ENCODE measurements around the gene ZNF784.
A peak's percentile ranks its signal among the peaks of the same experiment; 100 is the strongest.

Gene ZNF784

DNA sequence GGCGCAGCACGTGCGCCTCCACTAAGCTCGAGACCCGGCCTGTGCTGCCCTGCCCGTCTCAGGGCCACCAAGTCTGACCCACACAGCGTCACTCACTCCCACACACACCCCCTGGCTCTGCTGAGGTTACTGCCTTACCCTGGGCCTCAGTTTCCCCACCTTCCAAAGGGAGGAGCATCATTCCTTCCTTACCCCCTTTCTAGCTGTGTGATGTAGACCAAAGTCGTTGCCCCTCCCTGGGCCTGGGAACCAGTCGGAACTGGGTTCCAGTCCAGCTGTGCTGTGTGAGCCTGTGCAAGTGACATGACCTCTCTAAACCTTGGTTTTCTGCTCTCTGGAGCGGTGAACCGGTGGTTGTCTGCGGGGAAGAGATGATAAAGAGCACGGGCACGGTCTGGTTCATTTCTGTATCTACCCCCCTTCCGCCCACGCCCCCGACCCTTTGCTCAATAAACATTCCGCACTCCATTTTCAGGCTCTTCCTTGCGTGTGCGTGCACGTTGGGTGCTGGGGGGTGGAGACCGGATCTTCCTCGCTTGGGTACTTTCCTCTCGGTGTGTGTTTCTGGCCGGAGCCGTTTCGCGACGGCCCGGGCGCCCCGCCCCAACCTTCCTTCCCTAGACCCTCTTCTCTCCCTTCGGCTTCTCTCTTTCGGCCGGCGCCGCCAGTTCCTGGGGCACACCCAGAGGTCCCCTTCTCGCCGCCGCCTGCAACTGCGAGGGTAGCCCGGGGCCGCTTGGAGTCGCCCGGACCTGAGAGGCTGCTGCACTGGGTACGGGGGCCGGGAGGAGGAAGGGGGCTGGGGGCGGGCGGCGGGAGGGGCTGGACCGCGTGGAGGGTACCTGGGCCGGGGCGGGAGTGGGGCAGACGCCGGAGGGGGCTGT, 18.9 kb upstream of the ZNF784 start, which contains the start of gene ZNF581:
ZNF581 (plus strand) TSS at position 647 of the 884 bp plus-strand sequence. CDS start 923 bp downstream, outside the sequence.
- DNase-seq (ENCODE audit: low spot score) = peak; percentile 93

DNA sequence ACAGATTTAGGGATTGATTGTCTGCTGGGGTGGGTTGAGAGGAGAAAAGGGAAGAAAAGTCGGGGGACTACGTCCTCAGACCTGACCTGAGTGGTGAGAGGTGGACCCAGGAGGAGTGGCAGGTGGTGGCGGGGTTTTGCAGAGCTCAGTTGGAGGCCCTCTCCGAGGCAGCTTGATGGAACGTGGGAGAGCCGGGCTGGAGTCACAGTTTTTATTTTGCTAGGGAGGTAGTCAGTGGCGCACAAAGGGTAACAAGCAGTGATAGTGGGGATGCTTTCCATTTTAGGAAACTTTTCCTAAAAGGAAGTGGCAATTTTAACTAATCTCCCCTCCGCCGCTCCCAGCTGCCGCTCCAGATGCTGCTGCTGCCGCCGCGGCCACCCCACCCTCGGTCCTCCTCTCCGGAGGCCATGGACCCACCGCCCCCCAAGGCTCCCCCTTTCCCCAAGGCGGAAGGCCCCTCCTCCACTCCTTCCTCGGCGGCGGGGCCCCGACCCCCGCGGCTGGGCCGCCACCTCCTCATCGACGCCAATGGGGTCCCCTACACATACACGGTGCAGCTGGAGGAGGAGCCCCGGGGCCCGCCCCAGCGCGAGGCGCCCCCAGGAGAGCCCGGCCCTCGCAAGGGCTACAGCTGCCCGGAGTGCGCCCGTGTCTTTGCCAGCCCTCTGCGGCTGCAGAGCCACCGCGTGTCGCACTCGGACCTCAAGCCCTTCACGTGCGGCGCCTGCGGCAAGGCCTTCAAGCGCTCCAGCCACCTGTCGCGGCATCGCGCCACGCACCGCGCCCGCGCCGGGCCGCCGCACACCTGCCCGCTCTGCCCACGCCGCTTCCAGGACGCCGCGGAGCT, 18.0 kb upstream of the ZNF784 start:
- DNase-seq (ENCODE audit: low spot score) = no peak

DNA sequence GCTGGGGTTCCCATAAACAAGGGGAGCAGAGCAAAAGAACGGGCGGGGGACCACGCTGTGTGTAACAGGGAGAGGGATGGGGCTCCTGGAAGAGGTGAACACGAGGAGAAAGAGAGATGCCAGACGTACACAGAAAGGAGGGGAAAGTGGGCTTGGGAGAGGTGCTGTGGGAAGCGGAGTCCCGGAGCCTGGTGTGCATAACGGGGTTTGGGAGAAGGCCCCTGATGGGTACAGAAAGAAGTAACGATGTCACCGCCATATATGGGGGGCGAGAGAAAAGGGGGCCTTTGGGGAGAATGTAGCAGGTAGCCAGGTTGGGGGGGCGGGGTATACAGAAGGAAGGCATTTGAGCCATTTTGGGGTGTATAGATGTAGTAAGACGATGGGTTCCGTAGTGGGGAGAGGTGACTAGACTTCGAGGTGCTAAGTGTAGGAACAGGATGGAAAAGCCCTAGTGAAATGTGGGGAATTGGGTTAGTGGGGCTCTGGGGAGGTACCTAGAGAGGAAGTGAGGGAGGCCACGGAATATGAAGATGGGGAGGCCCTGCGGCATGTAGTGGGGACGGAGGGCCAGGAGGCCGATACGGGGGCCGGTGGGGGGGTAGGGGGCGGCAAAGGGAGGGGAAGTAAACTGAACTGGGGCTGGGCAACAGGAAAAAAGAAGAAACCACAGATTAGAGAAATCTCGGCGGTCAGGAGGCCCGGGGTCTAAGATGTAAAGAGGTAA, 17.2 kb upstream of the ZNF784 start:
- no peak for DNase-seq (ENCODE audit: low spot score)

DNA sequence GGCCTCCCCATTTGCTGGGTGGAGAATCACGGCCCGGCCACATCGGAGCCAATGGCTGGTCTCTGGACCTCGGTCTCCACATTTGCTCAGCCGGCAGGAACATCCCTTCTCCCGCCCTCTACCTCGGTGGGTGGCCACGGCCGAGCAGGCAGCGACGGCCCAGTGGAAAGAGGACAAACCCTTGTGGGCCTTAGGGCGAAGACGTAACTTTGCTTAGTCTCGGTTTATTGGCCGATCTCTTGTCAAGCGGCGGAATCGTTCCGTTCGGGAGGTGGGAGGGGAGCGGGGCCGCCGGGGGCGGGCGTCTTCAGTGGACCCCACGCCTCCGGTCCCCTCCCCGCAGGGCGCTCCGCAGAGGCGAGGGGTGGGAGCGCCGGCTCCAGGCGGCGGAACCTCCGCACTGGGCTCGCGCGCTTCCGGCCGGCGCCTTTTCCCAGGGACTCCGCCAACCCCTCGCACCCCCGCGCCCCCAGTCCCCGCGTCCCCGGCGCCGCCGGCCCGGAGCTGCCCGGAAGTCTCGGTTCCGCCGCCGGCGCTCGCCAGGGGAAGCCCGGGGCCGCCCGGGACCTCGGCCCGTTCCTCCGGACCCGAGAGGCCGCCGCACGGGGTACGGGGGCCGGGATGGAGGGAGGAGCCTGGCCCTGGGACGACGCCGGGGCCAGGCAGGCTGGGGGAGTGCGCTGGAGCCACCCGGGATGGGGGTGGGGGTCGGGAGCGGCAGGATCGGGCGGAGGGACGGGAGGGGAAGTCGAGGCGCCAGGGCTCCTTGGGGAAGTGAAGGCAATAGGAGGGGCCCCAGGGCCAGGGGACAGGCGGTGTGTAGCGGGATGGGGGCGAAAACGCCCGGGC, 16.4 kb upstream of the ZNF784 start, which contains the start of gene ZNF580:
ZNF580 (plus strand) TSS at position 426 of the 849 bp plus-strand sequence. CDS start 1,507 bp downstream, outside the sequence.
- DNase-seq (ENCODE audit: low spot score) = peak; percentile 88

DNA sequence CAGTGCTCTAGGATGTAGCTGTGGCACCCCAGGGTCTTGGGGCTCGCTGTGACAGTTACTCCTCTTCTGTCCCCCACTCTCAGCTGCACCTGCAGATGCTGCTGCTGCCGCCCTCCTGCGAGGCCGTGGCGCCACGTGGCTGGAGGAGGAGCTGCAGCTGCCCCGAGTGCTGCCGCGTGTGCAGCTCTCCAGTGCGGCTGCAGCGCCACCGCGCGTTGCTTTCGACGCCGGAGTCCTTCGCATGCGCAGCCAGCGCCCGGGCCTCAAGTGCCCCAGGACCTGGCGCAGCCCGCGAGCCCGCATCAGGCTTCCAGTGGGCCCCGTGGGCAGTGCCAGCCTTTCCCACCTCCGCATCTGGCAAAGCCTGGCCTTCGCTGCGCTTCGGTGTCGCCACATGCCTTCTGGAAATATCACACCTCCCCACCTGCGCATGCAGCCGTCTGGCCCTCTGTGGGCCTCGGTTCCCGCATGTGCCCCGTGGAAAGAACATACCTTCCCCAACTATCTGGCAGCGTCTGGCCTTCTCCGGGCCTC, 15.7 kb upstream of the ZNF784 start:
- DNase-seq (ENCODE audit: low spot score) = peak; percentile 78

DNA sequence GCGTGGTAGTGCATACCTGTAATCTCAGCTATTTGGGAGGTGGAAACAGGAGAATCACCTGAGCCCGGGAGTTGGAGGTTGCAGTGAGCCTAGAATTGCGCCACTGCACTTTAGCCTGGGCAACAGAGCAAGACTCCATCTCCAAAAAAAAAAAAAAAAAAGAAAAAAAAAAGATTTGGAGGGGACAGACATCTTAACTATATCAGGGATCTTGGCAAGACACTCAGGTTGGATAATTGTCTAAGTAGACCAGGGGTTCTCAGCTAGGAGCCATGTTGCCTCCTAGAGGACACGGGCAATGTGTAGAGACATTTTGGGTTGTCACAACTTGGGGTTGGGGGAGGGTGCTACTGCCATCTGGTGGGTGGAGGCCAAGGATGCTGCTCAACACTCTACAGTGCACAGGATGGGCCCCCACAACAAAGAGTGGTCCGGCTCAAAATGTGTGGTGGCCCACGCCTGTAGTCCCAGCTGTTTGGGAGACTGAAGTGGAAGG, 14.5 kb upstream of the ZNF784 start:
- DNase-seq (ENCODE audit: low spot score) = no peak

DNA sequence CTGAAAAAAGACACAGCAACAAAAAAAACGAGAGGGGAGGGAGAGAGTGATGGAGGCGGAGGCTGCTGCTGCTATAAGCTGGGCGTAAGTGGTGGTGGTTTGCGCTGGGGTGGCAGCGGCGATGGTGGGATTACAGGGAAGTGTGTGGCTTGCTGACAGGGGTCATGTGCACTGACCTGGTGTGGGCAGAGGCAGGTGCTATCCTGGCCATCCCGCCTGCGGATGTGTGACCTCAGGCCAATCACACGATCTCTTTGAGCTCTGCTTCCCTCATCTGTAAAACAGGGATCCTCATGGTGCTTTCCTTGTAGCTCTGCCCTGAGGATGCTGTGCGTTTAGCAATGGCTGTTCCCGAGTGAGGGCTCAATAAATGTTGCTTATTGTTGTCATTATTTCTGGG, 13.2 kb upstream of the ZNF784 start:
- no peak for DNase-seq (ENCODE audit: low spot score)

DNA sequence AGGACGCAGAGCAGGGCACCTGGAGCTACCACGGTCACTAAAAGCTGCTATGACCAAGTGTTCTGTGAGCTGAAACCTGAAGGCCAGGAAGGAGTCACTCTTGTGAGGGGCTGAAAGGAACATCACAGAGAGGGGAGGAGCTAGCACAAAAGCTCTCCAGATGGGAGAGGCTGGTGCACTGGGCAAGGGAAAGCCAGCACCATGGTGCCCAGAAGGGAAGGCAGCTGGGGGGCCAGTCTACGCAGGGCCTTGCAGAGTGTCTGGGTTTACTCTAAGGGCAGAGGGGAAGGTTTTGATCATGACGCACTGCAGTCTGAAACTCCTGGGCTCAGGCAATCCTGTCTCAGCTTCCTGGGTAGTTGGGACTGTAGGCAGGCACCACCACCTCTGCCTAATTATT, 12.4 kb upstream of the ZNF784 start:
- DNase-seq (ENCODE audit: low spot score) = no peak

DNA sequence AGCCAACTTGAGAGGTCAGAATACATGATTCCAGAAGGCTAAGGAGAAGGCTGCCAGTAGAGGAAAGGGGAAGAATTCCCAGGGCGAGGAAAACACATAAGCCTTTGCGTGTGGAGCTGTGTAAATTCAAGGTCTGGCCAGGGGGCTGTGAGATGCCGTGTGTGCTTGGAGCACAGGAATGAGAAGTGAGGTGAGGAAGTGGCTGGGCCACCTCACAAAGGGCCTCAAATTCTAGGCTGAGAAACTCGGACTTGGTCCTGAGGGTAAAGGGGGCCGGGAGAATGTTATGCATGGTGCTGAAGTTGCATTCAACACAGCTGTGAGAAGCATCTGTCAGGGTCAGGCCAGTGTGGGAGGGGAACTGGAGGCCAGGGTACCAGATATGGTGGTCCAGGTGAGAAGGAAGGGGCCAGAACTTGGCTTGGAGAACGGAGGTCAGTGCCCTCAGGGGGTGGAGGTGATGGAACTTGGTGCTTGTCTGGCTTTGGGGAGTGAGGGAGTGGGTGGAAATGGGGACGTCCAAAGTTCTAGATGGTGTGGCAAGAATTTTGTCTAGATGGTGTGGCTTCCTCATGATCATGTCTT, 11.6 kb upstream of the ZNF784 start:
- no peak for DNase-seq (ENCODE audit: low spot score)

DNA sequence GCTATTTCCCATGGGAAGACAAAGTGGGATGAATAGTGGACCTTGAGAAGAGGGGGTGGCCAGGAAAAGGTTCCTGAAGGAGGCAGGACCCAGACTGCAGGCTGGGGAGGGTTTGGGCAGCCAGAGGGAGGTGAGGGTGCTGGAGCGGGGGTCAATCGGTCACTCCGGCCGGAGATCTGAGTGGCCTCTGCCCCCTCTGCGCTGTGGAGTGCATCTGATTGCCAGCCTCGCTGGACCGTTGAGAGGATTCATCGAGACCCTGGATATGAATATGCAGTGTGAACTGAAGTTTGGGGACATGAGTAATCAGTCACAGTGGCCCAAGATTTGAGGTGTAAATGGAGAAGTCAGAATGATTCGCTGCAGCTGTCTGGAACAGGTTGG, 11.0 kb upstream of the ZNF784 start:
- DNase-seq (ENCODE audit: low spot score) = no peak

DNA sequence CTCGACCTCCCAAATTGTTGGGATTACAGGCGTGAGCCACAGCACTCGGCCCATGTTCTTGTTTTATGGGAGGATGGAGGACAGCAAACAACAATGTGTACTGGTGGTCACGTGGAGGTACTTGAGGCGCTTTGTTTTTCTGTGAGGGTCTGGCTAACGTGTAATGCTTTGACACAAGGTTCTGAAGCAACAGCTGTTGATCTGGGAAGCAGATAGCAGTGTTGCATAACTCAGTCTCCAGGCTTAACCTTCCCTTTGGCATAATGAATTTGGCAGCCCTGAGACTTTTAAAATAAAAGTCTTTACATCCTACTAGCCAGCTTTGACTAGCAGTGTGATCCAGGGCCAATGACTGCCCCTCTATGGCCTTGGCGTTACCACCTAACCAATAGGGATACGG, 9.5 kb upstream of the ZNF784 start:
- no peak for DNase-seq (ENCODE audit: low spot score)

DNA sequence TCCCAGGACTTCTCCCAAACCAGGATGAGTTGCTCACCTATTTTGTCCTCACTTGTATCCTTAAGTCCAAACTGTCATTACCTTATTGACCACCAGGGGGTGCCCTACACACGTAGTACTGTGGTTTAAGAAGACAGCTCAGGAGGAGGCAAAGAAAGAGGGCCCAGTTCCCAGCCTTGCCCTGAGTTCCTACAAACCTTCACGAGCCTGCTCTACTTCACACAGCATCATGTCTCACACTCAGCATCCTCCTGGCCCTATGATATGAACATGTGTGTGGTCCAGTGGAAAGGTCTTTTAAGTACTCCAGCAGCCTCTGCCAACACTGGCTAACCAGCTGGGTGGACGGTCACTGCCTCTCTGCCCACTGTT, 8.1 kb upstream of the ZNF784 start:
- DNase-seq (ENCODE audit: low spot score) = peak; percentile 69

DNA sequence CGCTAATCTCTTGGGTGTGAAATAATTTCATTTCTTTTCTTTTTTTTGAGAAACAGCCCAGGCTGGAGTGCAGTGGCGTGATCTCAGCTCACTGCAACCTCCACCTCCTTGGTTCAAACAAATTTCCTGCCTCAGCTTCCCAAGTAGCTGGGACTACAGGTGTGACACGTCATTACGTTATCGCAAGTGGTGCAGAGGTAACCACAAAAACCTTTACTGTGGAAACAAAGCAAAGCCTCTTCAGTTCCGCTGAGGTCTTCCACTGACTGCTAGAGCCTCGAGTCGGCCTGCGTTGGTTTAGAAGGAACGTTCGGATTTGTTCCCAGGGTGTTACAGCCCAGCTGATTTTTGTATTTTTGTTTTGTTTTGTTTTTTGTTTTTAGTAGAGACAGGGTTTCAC, 2.0 kb upstream of the ZNF784 start:
- no peak for DNase-seq (ENCODE audit: low spot score)

DNA sequence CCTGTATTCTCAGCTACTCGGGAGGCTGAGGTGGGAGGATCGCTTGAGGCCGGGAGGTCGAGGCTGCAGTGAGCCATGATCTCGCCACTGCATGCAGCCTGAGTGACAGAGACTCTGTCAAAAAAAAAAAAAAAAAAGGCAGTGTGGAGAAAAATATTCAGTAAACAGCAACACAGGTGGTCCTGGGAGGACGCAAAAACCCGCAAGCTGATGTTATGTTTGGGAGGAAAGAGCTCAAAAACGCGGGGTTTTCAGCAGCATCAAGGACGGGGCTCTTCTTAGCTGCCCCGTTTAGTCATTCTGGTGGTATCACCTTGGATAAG, 599 bp upstream of the ZNF784 start:
- DNase-seq (ENCODE audit: low spot score) = no peak

DNA sequence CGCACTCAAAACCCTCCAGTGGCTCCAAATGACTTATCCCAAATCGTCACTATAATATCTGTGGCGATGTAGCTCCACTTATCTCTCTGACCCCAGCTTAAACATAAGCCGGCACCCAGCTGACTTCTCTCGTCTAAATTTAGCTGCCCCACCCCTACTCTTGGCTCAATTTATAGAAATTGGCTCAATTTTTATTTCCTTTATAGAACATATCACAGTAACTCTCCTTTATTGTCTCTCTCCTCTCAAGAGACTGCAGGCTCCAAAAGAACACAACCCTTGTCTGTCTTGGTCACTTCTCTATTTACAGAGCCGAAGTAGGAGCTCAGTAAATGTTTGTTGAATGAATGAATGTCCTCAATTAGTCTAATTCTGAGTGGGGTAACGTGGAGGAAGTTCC, 805 bp downstream of the ZNF784 start:
- DNase-seq (ENCODE audit: low spot score) = no peak

DNA sequence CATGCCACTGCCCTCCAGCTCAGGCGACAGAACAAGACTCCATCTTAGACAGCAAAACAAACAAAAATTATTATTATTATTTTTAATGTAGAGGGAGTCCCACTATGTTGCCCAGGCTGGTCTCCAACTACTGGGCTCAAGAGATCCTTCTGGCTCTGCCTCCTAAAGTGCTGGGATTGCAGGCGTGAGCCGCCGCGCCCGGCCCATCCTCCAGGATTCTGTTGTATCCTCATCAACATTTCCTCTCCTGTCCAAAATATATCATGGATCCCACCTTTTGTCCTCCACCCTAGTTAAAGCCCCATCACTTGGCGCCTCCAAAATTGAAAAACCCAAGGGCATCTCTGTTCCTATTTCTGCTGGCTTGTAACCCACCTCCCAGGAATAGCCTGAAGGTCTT, 1.2 kb downstream of the ZNF784 start:
- DNase-seq (ENCODE audit: low spot score) = no peak

DNA sequence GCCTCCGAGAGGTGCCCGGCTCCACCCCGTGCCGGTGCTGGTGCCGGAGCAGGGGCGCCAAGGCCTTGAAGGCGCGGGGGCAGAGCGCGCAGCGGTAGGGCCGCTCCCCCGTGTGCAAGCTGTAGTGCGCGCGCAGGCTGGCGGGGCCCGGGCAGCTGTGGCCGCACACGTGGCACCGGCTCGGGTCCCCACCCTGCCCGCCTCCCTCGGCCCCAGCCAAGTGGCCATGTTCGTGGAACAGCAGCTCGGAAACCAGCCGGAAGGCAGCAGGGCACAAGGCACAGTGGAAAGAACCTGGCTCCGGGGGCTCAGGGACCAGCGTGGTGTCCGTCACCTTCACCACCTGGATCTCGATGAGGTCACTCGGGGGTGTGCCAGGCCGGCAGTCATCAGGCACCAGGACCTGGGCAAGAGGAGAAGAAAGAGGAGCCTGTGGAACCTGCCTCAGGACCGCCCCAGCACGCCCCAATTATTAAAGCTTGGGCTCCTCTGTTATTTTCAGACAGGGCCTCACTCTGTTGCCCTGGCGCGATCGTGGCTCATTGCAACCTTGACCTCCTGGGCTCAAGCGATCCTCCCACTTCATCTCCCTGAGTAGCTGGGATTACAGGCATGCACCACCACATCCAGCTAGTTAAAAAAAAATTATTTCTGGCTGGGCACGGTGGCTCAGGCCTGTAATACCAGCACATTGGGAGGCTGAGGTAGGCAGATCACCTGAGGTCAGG, 2.0 kb downstream of the ZNF784 start:
- DNase-seq (ENCODE audit: low spot score) = no peak

DNA sequence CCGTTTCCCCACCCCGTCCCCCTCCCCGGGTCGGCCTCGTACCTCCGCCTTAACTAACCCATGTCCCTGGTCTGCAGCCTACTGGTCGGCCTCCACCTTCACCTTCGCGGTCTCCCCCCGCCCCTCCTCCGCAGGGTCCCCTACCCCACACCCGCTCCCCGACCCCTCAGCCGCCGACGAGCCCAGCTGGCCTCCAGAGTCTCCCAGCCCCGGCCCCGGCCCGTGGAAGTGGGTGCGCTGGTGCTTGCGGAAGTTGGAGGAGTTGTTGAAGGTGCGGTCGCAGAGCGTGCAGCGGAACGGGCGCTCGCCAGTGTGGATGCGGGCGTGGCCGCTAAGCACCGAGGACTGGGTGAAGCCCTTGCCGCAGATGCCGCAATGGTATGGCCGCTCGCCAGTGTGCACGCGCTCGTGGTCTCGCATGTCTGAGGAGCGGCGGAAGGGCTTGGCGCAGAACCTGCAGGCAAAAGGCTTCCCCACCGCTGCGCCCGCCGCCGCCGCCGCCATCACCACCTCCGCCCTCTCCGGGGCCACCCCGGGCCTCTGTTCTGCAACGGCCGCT, 2.6 kb downstream of the ZNF784 start:
- DNase-seq (ENCODE audit: low spot score) = no peak

DNA sequence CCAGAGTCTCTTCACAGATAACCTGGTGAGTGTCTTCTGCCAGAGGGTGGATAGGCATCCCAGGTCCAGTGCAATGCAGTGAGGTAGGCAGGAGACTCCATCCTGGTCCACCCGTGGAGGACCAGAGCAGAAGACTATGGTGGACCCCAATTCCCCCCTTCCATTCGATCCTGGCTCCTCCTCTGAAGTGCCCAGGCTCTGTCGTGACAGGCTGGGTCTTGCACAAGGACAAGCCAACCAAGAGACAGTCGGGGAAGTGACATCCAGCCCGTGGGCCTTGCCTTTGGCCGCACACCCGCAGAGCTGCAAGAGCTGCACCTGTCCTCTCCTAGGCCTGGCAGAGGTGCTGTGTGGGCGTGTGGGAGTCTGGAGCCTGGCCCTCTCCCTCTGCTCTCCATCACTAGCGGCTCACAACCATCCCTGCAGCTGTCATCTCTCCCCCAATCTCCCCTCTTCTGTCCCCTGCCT, 3.1 kb downstream of the ZNF784 start:
- no peak for DNase-seq (ENCODE audit: low spot score)

Measured in hepatic stellate cell (primary cell).